ENCODE results near the gene FBRSL1.

The FBRSL1 gene

DNA sequence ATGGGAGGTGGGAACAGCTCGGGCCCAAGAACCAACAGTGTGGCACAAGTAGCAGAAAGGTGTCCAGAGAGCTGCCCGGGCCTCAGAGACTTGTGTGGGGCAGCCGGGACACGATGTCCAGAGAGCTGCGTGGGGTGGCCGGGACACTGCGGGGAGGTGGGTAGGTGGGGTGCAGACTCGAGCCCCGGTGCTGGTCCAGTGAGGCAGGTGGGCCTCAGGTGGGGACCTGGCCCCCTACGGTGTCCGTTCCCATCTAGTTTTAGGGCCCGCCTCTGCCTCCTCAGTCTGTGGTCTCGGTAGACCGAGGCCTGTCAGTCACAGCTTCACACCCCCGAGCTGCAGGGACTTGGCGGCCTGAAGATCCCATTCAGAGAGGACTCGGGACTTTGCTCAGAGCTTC lies 6.3 kb upstream of the FBRSL1 start:
- DNase-seq (ENCODE audit: low read depth in 2 of 2) = no peak

DNA sequence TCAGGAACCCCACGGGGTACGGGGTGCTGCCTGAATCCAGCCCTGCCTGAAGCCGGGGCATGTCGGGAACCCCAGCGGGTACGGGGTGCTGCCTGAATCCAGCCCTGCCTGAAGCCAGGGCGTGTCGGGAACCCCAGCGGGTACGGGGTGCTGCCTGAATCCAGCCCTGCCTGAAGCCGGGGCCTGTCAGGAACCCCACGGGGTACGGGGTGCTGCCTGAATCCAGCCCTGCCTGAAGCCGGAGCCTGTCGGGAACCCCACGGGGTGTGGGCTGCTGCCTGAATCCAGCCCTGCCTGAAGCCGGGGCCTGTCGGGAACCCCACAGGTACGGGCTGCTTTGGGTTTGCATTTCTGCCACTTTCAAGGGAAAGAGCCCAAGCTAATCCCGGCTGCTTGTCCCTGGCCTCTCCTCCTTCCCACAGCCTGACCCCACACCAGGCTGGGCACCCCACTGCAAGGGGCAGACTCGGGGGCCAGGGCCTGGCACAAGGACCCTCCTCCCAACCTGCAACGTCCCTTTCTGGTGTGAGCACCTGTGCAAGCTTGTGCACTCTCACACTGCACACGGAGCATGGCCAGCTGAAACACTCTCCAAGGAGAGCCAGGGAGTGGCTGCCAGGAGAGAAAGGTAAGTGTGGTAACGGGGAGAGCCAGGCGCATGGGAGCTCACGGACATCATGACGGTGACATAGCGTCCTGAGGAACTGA lies 5.6 kb upstream of the FBRSL1 start:
- no peak for DNase-seq (ENCODE audit: low read depth in 2 of 2)

DNA sequence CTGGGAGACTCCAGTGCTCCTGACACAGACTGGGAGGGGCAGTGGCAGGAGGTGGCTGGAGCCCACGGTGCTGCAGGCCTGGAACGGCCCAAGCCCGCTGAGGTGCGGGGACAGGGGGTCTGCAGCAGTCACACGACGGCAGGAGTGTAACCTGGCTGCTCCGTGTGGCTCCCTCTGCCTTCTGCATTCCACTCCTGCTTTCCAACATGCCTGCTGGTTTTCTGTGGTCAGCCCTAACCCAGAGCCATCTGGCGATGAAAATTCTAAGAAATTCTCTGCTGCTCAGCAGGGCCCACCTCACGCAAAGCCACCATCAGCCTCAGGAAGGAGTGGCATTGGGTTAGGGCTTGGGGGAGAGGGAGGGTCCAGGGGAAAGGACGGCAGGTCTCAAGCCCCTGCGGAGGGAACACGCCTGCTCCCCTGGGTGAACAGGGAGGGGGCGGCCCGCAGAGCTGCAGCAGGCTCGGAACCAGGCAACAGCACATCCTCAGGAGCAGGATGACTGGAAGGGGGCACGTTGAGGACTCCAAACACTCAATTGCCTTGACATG lies 5.0 kb upstream of the FBRSL1 start:
- DNase-seq (ENCODE audit: low read depth in 2 of 2) = no peak

DNA sequence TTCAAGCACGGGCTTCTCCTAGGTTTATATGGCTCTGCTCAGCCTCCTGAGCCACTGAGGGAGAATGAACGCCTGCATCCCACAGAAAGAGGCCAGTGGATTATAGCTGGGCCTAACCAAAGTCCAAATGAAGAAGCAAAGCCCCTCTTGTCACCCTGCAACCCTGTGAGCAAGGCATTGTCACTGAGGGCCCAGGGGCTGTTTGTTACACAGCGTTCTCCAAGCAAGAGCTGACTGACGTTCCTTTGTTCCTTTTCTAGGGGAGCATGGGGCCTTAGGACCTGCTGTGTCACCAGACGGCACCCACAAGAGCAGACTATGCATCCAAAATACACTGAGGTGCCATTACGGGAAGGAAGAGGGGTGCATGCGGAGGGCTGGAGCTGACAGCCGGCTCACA lies 4.3 kb upstream of the FBRSL1 start:
- no peak for DNase-seq (ENCODE audit: low read depth in 2 of 2)

DNA sequence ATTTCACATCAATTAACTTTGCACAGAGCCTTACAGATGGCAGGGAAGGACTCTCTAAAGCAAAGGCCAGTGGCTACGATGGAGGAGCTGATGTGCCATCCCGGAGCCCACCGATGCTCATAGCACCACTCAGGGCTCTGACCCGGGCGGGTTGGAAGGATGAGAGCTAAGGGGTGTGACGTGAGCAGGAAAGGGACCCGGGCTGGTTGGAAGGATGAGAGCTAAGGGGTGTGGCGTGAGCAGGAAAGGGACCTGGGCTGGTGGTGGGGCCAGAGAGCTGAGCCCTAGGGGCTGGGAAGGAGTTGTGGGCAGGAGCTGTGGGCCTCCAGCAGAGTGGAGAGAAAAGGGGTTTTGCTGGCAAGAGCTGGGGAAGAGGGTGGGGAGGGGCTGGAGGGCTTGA lies 3.8 kb upstream of the FBRSL1 start:
- no peak for DNase-seq (ENCODE audit: low read depth in 2 of 2)

DNA sequence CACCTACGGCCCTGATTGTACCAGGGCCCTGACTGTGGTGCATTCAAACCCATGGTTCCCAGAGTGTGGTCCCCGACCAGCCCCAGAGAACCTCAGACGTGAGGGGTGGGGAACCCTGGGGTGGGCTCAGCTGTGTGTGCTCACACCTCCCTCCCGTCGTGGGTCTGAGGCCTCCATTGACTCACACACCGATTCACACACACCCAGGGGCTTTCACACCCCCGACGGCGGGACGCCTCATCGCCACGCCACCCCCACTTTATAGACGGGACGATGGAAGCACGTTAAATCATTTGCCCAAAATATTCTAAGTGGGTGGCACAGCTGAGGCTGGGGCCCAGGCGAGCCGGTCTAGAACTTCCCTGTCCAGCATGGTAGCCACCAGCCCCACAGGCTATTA lies 3.4 kb upstream of the FBRSL1 start:
- no peak for DNase-seq (ENCODE audit: low read depth in 2 of 2)

DNA sequence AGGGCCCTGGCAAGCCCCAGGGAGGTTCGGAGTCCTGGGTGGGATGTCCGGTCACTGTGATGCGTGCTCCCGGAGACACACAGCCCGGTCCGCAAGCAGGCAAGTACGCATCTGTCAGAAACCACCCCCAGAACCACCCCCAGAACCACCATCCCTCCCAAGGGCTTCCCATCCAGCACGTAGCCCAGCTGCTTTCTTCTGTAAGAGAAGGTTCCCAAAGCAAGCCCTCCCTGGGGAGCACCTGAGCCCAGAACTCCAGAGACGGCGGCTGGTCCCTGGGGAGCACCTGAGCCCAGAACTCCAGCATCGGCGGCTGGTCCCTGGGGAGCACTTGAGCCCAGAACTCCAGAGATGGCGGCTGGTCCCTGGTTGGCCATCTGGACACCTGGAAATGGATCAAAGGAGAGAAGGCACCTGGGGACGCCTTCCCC lies 2.6 kb upstream of the FBRSL1 start:
- DNase-seq (ENCODE audit: low read depth in 2 of 2) = no peak

DNA sequence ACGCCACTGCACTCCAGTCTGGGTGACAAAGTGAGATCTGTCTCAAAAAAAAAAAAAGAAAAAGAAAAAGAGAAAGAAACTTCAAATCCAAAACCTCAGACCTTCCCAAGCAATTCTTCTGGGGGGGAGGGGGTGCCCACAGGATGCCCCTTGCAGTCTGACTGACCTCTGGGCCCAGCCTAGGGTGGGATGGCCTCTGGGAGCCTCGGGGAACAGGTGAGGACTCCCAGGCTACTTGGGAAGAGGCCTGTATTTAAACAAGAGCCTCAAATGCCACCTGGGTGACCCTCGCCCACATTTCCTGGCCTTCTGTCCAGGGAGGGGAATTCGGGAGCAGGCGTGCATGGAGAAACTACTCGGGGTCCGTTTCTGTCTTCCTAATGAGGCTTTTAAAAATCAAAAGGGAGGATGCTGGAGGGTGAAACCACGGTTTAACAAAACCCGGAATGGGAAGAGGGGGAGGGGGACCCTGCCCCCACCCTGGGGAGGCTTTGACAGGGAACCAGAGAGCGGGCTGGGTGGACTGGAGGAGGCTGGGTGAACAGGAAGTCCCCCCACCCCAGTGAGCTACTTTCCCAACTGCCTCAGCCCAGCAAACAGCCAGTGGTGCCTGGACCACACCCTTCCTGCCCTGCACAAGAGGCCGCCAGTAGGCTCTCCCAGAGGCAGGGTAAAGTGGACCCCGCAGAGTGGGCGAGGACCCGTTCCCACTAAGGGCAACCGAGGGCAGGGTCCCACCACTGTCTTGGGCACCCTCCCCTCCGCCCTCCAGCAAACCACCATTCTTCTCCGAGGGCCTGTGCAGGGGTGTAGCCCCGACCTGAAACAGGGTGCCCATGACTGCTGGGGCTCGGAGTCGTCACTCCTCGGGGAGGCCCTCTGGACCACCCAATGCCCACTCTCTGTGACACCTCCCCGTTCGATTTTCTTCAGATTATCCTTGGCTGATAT lies 1.5 kb upstream of the FBRSL1 start:
- no peak for DNase-seq (ENCODE audit: low read depth in 2 of 2)

DNA sequence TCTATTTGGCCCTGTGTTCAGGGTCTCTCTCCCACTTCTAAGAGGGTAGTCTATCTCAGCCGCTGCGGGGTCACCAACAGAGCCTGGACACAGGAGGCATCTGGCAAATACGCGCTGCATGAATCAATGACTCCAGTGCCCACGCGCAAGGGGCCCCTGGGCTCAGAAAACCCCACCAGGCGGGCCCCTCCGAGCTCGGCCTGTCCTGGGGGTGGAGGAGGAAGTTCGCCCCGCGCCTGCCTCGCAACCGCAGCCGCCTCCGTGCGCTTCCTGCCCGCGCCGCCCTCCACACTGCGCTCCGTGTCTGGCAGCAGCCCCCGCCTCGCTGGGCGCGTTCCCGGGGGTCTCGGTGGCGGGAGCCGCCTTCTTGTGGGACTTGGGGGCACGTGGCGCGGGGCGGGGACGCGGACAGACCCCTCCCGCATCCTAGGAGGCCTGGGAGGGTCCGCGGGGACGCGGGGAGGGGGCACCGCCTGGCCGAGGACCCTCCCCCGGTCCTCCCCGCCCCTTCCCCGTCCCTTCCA lies 811 bp upstream of the FBRSL1 start:
- DNase-seq (ENCODE audit: low read depth in 2 of 2) = peak; percentile 49 to 54

DNA sequence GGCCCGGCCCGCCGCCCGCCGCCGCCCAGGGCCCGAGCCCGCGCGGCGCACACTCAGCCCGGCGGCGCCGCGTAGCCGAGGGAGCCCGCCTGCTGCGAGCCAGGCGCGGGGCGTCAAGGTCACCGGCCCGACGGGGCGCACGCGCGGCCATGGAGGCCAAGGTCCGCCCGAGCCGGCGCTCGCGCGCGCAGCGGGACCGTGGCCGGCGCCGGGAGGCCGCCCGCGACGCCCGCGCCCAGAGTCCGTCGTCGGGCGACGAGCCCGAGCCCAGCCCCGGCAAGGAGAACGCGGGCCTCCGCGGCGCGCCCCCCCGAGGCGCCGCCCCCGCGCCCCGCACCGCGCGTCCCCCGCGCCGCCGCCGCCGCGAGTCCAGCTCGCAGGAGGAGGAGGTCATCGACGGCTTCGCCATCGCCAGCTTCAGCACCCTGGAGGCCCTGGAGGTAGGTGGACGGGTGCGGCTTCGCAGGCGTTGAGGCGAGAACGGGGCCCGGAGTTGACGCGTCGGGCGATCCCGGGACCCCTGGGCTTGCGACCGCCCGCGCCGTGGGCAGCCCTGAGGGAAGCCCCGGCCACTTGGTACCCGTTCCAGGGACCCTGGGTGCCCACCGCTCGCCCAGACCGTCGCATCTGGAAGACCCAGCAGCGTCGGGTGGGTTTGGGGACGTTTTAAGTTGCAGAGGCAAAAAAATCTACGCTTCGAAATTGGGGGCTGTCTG lies 629 bp downstream of the FBRSL1 start:
- no peak for DNase-seq (ENCODE audit: low read depth in 2 of 2)

DNA sequence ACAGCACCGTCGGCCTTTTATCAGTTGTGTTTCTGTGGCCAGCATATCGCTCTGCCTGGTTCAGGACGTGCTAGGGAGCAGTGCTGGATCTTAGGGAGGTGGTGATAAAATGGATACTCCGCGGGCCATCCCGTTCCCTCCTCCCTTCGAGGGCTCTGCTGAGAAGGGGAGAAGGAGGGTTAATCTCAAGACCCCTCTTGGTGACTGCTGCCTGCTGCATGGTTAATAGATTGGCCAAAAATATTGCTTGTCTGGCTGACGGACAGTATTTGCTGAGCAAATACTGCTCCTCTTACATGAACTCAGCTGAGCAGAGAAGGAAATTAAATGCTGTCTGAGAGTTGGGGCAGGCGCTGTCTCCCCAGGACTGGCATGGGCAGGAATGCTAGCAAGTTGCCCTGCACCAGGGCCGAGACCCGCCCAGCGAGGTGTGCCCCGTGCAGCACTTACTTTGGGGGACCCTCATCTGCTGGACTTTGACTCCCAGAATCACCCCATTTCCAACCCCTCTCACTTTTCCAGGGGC lies 1.2 kb downstream of the FBRSL1 start:
- DNase-seq (ENCODE audit: low read depth in 2 of 2) = no peak

DNA sequence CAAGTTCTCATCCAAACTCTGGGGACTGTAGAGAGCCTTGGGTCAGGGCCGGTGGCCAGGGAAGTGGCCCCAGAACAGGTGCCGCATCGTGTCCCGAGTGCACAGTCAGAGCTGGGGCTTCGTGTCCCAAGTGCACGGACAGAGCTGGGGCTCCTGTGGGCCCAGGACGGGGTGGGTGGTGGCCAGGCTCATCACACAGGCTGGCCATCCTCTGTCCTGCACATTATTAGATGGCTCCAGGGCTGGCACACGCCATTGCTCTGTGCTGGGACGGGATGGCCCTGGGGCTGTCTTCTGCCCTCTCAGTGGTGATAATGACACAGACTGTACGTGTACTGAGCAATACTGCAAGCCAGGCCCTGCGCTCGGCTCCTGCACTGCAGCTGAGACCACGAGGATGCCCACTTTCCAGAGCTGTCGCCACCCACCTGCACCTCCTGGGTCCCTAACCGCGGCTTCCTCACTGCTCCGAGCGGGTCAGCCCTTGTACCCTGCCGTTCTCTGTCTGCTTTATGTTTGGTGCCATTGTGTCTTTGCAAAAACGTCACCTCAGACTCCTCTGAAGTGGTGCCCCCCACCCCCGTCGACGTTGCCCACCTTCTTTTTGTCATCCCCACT lies 1.9 kb downstream of the FBRSL1 start:
- DNase-seq (ENCODE audit: low read depth in 2 of 2) = no peak

DNA sequence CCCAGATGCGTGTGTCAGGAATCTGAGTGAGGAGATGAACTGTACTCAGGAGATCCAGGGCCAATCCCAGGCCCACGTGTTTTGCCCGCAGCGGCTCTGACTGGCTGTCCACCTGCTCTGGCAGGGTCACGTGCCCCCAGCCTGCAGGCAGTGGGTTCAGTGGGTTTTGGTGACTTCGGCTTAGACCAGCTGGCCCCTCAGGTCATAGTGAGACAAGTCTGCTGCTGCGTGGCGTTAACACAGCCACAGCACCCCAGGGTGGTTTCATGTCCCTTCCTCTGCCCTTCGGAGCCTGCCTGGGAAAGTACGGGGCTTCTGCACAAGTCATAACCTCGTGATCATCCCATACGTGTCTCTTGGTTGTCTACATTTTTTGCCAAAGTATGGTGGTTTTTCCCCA lies 2.6 kb downstream of the FBRSL1 start:
- DNase-seq (ENCODE audit: low read depth in 2 of 2) = no peak

DNA sequence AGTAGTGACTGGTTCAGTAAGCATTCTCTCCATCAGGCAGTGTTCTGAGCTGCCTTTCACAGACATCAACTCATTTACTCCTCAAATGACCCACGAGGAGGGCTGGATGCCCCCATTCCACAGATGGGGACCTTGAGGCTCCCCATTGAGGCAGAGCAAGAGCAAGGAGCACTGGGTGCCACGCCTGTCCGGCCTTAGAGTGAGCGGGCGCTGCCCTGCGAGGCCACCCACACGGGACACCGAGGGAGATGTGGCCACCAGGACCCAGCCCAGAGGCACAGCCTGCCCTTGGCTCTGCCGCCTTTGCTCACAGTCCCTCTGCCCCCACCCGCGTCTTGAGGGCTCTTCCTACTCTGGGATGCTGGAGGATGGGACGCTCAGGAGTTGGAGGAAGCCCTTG lies 3.0 kb downstream of the FBRSL1 start:
- no peak for DNase-seq (ENCODE audit: low read depth in 2 of 2)

DNA sequence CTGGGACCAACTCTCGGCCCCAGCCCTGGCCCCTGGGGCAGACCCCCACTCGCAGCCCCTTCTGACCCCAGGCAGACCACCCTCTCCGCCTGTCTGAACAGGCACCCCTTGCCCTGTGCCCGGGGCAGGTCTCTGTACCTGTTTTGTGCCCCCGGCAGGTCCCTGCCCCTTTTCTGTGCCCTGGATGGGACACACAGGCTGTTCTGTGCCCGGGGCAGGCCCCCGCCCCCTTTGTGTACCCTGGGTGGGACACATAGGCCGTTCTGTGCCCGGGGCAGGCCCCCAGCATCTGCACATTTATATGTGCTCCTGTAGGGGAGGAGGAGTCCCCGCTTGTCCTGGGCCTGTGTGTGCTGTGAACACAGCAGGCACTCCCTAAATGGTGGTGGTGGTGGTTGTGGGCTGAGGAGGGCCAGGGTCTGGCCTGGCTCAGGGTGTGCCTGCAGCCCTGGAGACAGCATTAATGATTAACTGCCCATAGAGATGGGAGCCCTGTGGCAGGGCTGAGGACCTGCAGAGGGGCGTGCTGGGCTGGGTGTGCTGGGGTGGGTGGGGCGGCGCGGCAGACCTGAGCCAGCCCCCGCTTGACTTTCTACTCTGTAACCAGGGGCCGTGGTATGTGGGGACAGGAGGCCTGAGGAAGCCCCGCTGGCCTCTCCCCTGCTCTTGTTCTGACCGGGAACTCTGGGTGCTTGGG lies 3.7 kb downstream of the FBRSL1 start:
- DNase-seq (ENCODE audit: low read depth in 2 of 2) = no peak

DNA sequence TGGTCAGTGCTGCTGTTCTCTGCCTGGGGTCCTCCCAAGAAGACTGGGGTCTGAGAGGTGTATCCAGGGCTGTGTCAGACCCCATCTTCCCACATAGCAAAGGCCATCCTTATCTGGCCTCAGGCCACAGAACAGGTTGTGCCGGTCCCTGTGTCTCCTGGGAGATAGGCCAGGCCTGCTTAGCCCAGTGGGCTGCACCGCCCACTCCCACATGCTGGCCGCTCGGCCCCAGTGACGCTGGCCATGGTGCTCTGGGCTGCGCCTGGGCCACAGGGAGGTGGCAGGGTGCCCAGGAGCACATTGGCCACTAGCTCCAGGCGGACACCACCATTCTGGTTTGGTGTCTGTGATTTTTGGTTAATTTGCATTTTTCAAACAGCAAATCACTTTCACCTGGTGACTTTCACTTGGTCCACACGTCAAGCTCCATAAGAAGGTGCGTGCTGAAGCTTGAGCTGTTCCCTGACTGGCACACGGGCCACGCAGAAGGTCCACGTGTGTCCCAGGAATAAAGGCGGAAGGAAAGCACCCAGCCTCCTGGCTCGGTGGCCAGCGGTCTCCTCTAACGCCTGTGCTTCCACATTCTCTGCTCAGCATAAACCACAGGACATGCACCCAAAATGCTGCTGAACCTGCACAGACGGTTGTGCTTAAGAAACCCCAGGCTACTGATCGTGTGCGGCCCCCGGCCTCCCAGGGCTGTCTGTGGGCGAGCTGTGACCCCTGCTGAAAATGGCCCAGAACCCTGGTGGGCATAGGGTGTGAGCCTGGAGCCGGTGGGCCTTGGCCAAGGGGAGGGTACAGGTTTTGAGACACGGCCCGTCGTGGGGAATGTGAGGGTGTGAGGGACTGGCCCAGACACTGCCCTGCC lies 4.6 kb downstream of the FBRSL1 start:
- DNase-seq (ENCODE audit: low read depth in 2 of 2) = no peak

DNA sequence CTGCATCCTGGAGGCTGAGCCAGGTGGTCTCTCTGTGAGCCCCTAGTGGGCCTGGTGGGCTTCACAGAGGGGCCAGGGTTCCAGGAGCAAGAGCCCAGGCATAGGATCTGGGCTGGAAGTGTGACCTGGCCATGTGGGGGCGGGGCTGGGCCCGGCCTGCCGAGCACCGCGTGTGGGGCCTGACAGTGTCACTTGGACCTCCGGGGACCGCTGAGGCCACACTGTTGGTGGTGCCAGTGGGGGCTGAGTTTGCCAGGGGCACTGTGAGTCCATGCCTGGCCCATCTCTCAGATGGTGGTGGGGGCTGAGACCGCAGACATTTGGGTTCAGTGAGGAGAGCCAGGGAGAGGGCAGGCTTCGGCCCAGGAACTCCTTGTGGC lies 5.2 kb downstream of the FBRSL1 start:
- DNase-seq (ENCODE audit: low read depth in 2 of 2) = no peak

DNA sequence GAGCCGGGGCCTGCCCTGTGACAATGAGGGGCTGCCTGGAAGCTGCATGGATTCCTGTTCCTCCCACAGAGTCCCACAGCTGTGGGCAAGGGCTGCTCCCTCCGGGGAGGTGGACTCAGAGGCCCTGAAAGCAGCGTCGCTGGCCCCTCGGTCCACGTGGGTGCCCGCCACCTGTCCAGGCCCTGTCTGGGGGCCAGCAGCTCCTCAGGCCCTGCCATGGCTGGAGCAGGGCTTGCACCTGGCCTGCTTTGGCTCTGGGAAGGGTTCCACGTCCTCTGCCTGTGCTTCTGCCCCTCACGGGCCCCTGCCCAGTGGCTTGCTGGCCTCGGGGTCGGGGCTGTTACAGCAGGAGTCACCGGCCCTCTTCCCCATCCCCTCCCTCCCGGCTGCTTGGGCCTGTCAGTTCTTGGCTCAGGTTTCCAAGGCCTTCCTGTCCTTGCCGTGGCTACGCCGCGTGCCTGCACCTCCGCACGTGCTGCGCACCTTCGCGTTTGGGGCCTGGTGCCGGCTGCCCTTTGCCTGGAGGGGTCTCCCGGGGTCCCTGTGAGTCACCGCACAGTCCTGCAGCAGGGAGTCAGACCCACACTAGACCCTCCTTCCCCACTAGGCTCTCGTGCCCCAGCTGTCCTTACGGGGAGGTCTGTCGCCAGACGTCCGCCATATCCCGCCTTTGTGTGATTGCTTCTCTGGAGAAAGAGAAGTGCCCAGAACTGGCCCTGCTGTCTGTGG lies 5.8 kb downstream of the FBRSL1 start:
- no peak for DNase-seq (ENCODE audit: low read depth in 2 of 2)

DNA sequence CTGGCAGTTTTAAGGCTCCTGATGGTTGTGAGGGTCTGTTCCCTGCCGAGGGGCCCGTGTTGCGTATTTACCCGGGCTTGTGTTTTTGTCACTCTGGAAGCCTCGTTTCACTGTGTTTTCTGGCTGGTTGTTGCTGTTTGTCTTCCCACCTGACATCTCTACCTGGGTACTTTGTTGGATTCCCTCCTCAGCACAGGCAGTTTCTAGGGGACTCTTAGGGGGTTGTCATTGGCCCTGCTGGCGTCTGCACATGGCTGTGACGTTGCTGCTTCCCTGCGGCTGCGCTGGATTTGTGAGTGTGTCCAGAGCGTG lies 6.4 kb downstream of the FBRSL1 start:
- DNase-seq (ENCODE audit: low read depth in 2 of 2) = no peak

Measured in stimulated activated CD4-positive, alpha-beta T cell treated with anti-CD3 and anti-CD28 coated beads, Interleukin-1b, Interleukin-23, amount 100 ng/mL, for 4 hours (primary cell).